SK-N-MC (cell line): ENCODE measurements around the gene CSTPP1.

Experiments used
- EZH2 ChIP-seq: fragments of 200-600 bp; sonication (generic); IDR thresholded peaks from one replicate; pipeline ENCODE4 v1.6.1; 2017; ENCODE audit warnings: antibody characterized with exemption
- FOXP2 ChIP-seq: optimal IDR thresholded peaks from 2 replicates; pipeline ENCODE3; 2011; ENCODE audit warnings: mild to moderate bottlenecking, moderate library complexity; ENCODE audit not compliant: insufficient read depth; ENCODE audit errors: extremely low read length, control extremely low read depth
- POLR2AphosphoS5 ChIP-seq: IDR thresholded peaks from 2 replicates; pipeline ENCODE4 v1.6.1; 2012; ENCODE audit warnings: mild to moderate bottlenecking, low read depth, low read length, borderline replicate concordance

DNA sequence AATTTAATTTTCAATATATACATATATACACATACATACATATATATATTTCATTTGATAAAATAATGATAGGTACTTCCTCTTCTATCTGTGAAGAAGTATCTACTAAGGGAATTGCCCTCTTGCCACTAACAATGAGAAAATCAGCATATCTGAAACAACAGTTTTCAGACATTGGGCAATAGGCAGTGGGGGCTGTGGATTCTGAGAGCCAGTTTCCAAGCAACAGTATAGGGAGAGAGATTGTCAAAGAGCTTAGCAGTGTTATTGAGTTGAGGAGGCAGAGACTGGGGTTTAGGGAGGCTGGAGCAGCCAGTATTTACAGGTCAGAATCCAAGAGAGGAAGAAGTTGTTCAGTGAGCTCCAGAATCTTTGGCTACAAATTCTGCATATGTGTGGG, 120.8 kb downstream of the CSTPP1 start:
- TF ChIP-seq EZH2 (no peak), POLR2AphosphoS5 (no peak), FOXP2 (no peak)
